Eye (tissue), 1 donor: ENCODE data around the gene DENND1A.
"Not testable (repeated sequence)": the region's sequence is repeated elsewhere in the genome, so short reads cannot be mapped to it uniquely, and the experiment has no call there.

Experiments used
- DNase-seq: peaks from one replicate; pipeline ENCODE4 v3.0.0-alpha.2; 2015

The DENND1A gene

DNA sequence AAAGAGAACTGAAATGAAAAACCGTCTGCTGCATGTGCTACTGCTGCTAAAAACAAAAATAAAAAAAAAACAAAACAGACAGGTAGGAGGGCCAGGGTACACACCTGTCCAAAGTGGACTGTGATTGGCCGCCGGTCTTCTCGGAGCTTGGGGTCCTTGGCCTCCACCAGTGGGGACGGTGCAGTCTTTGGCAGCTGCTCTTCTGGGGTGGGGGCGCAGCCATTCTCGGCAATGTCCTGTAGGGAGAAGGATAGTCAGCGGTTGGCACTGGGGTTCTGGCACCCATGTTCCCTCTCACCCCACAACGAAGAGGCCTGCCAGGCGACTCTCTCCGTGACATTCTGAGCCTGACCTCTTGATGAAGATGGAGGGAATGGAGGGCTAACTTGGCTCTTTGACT is 489.7 kb downstream of the DENND1A start:
- no peak for DNase-seq

DNA sequence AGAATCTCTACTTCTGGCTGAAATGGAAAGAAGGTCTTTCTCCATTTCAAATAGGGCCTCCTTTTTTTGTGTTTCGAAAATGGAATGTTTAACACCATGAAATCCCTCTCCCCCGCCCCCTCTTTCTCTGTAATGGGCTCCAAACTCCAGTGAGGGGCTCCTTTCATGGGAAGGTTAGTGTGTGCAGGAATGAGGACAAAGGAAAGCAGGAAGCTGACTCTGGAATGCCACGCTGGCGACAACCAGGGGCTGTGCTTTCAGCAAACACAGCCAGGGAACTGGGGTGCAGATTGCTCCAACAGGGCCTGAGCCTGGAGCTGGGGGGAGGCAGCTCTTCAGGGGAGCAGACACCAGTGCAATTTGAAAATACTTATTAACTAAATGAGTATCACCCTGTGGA is 491.1 kb downstream of the DENND1A start:
- peak; percentile 72 for DNase-seq

DNA sequence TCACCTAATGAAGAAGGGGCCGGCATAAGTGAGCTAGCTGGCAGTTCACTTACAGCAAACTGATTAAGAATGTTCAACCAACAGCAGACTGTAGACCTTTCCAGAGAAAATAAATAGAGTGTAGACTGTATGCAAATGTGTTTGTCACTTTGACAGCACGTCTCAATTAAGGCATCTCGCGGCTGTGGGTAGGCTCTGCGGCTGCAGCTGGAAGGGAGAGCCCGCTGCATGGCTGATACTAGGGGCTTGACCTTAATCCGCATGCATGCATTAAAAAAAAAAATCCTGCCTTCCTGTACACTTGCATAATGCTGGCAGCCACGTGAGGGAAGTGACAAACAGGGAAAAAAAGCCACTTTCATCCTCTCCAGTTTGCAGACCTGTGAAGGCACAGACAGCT is 491.6 kb downstream of the DENND1A start:
- DNase-seq, result peak; percentile 83

DNA sequence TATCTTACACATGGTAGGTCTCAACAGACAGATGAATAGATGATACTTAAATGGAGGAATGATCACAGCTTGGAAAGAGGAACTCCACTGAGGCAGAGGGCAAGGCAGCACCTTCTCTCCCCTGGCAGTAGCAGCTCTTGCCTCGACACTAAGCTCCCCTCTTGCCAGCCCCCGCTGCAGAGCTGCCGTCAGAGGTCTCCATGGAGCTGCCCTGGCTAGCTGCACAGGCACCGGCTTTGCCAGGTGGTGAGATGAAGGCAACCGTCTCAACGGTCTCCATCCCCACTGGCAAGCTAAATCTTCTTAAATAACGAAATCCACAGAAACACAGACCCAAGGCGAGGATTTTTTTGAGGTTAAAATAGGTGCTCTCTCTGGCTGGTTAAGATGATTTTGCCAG is 492.7 kb downstream of the DENND1A start:
- DNase-seq, result no peak

DNA sequence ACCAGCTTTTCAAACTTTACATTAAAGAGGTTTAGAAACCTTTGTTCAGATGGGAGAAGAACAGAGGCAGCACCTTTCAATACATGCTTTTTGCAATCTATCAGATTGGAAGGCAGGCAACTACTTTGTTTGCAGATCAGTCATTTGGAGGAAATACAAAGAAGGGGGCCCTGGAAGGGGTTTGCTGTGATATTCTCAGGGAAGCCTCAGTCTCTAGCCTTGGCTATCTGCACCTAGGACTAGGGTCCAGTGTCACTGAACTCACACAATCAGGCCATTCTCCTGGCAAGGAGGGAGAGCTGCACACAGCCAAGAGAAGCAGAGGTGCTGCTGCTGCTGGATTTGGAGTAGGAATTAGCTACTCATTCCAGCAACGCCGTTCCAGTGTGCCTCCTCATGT is 494.5 kb downstream of the DENND1A start:
- no peak for DNase-seq

DNA sequence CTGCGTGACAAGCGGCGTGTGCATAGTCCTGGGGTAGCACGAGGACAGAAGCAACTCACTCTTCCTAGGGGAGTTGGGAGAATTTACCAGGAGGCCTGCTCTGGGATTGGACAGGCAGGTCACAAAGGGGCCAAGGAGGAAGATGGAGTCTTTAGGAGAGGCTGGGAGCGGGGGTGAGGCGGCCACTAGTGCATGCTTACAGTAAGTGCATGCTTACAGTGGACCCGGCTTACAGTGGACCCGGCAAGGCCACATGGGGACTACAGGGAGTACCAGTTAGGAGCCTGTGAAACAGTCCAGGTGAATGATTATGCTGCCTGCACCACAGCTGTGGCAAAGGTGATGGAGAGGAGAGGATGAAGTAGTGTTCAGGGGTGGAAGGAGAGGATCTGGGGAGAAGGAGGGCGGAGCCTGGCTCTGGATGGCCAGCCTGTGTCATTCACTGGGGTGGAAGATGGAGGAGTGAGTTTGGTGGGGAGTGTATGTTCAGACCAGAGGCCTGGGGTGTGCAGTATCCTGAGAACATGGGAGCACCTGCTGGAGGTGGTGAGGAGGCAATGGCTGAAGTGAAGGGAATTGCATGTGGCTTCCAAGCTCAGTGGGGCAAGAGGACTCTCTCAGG is 495.2 kb downstream of the DENND1A start:
- DNase-seq, result no peak

DNA sequence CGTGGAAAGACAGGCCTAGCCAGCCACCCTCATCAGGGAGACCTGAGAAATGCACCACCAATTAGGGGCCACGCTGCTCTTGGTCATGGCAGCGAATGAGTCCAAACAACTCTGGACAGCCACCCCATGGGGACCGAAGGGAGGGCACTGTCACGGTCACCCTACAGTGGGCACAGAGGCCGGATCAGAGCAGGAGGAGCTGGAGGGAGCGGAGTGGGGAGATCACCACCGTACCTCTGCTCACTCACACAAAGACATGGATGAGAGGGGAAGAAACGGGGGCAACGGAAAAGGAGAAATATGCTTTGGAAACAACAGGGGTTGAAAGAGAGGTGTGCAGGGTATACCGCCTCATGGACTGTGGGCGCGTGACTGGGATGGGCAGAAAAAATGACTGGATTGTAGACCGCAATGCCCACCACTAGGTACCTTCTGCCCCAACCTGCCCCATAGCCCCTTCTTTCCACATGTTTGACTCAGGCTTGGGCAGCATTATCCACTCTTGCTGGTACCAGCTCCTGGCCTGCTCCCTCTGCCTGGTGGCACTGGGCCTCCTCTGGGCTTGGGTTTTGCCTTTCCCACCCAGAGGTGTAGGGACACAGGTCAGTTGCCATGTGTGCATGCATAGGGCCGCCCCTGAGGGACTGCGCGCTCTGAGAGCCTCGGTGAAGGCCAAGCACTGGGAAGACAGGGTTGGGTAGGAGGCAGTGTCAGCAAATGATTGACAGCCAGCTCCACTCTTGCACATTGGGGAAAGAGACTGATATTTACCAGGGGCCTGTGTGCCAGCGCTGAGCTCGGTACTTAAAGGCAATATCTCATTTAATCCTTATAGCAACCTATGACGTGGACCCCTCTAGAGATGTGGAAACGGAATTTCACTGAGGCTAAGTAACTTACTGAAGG is 497.3 kb downstream of the DENND1A start:
- no peak for DNase-seq

DNA sequence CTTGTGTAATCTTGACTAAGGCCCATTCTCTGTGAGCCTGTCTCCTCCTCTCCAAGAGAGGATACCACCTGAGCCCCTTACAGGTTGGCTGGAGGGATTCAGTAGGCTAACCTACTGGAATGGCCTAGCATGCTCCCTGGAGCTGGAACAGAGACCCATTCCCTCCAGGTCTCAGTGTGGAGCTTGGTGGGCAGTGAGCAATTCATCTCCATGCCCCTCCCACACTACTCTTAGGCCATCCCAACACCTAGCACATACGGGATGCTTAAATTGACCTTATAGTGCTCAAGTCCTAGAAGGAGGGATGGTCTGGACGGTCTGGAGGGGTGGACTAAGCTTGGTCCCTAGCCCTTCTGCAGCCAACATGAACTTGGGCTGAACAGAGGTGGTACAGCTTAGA is 498.3 kb downstream of the DENND1A start:
- DNase-seq, result no peak

DNA sequence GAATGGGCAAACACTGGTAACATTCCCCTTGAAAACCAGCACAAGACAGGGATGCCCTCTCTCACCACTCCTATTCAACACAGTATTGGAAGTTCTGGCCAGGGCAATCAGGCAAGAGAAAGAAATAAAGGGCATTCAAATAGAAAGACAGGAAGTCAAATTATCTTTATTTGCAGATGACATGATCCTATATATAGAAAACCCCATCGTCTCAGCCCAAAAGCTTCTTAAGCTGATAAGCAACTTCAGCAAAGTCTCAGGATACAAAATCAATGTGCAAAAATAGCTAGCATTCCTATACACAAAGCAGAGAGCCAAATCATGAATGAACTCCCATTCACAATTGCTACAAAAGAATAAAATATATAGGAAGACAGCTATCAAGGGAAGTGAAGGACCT is 501.5 kb downstream of the DENND1A start:
- DNase-seq, result not testable (repeated sequence)

DNA sequence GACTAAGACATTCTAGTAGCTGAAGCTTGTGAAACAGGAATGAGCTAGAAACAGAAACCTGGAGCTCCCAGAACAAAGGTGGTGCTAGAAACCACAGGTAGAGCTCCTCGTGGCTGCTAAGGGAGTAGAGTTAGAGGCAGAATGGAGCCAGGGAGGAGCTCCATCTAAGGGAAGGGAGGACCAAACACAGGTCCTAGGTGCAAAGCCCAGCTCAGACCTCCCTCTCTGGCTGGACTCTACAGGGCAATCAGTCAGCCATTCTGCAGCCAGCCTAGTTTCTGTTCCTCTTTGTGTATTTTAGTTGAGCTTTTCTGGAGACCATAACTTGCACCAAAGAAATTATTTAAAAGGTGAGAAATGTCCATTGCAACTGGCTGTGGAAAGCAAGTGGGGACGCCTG is 503.5 kb downstream of the DENND1A start:
- DNase-seq, result no peak

DNA sequence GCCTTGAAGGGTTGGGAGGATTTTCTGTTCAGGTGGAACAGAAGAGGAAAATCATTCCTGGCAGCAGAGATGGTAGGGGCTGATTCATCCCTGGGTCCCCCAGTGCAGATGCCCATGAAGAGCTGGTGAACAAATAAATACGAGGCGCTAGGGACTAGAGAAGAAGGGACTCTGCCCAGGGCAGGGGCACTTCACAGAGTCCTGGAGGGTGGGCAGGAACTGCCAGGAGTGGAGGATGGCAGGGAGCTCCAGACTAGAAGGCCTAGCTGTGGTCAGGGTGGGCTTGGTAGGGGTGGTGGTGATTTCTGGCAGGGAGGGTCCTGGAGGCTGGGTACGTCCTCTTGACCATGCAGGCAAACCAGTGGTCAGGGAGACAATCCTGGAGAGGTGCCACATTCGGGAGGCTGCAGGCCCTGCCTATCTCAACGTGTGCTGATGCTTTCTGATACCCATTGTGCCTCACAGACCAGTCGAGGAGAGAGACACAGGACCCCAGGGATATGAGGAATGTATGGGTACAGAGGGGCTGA is 504.0 kb downstream of the DENND1A start:
- no peak for DNase-seq

DNA sequence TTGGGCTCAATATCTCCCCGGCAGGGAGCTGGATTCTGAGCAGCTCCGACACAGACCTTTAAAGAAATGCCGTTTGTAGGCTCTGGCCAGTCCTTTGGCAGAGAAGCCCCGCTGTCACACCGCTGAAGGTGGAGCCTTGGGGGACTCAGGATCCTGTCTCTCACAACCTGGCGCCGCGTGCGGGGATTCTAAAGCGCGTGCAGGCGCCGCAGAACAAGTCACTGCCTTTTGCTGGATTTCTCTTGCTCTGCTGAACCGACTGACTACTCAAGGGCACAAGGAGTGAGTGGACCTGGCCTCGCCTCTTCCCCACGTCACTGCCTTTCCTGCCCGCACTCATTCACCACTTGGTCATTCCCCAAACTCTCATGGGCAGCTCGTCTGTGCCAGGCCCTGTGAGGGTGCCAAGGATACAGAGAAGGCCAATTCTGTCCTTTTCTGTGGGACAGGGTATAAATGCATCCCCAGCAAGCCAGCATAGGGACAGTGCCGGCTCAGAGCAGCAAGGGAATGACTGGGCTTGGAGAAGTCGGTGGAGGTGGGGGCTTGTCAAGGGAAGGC is 504.6 kb downstream of the DENND1A start:
- DNase-seq, result no peak

DNA sequence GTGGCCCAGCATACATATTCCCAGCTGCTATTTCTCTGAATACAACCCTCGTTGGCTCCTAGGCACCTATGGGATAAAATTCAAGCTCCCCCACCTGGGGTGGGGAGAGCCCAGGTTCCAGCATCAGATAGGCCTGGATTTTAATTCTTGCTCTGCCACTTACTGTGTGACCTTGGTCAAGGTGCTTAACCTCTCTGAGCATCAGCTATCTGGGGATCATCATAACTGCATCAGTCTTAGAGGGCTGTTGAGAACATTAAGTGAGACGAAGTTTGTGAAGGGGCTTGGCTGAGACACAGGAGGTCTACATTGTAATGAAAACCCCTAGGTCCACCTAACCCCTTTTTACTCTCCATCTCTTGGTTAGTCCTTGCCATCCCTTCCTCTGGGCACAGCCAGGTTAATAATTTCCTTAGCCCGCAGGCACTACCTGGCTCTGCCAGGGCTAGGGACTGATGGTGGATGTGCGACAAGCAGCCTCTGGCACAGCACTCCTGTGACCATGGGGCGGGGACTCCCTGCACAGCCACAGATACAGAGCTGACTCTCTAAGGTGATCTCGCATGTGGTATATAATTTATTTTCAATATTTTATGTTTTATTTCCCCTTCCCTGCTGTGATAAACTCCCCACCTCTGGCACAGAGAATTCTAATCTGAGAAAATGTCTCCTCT is 505.2 kb downstream of the DENND1A start:
- no peak for DNase-seq

DNA sequence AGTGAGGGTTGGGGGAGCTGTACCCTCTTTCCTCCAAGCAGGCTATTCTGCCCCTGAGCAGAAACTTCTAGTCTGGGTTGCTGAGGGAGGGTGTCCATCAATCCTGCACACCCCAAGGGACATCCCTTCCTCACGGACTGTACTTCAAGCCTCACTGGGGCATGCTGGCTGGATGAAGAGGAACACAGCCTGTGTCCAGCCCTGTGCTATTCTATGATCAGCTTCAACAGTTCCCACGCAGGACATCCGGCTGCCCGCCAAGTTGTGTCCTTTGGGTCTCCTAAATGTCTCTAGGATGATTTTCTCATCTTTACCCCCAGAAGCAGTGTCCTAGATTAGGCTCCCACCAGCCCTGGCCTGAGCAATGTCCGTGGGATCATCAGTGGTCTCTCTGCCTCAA is 505.8 kb downstream of the DENND1A start:
- DNase-seq, result no peak

DNA sequence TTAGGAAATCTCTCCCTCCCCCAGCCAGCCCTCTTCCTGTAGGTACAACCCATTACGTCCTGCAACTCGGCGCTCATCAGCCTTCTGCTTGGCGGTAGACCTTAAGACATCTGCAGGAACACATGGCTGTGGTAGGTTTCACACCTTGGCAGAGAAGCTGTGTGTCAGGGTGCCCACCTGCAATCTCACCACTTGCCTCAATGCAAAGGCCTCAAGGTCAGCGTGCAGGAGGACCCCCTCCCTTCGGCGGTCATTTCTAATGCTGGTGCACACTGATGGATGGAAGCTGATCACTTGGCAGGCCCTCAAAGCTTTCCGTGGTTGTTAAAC is 506.6 kb downstream of the DENND1A start:
- DNase-seq, result no peak

DNA sequence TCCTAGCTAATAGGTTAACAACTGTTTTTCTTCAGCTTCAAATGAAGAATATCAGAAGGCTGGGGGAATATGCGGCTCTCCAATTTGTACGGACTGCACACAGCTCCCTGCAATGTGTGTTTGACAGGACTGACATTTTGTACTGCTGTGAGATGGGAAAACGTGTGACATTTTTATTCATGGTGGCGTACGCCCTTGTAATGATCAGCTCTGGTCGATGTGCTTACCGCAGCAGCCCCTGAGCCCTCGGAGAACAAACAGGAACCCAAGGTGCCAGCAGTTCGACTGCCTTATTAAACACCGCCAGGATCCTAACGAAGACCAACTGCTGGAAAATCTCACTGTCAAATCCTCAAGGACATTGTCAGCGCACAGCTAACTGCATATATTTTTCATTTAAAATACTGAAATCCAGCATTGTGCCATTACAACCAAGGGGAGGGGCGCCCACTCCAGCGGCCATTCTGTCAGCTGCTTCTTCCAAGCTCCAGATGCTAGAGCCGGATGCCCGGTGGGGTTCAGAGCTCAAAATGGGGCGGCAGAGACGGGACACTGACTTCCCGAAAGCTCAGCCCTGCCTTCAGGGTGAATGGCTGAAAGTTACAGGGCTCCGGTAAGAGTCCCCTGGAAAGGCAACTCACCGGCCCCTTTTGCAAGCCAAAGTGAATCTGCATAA is 507.2 kb downstream of the DENND1A start:
- no peak for DNase-seq

DNA sequence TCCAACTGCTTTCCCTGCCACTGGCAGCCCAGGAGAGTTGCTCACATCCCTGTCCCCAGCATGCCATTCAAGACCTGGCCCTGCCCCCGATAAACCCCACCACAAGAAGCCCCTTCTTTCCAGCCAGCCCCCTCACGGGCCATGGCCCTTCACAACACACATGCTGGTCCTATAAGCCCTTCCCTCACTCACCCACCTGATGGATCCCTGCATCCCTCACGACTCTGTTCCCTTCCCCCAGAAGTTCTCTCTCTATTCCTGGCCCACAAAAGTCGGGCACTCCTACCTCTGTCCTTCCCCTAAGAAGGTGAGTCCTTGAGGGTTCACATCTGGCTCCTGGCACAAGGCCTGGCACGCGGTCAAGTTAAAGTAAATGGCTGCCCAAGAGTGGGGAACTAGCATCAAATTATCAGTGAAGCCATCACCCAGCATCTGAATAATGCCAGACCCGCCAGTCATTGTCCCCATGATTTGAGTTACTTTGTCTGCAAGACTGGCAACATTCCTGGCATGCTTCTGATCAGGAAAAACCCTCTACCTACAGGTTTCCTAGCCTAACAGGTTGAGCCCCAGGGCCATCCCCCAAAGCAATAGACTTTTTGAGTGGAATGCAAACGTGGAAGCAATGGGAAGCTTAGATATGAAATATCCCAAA is 508.0 kb downstream of the DENND1A start:
- DNase-seq, result no peak

DNA sequence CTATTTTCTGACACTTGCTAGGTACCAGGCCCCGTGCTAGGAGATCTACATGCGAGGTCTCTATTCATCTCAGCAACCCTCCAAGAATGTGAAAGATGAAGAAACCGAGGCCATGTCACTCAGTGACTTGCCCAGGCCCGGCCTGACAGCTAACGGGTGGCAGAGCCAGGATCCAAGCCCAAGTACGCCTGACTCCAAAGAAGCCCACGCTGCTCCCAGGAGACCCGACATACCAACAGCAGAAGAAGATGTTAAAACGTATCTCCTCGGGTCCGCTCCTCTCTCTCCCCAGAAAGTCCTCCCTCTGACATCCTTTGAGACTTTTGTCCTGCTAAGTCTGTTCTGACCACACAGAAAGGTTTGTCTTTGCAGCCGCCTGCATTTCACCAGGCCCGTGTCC is 508.7 kb downstream of the DENND1A start:
- DNase-seq, result no peak

DNA sequence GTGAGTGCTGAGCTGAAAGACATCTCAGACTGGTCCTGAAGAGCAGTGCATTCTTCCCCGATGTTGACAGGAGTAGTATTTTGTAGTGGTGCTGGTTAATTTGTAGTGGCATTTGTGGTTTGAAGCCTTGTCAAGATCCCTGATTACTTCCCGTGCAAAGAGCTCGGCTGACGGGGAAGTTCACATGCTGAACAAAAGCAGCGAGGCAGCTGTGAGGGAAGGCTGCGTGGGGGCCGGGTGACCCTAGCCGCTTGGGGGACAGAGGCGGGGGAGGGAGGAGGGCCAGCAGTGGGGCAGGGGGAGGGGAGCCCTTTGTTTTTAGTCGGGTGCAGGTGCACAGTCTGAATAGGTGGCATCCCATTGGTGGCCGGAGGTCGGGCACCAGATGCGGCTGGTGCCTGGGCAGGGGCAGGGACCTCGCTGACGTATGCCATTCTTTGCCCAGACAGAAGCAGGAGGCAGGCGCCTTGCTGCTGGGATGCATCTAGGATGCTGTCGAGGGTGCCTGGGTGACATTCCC is 509.3 kb downstream of the DENND1A start:
- DNase-seq, result peak; percentile 90

DNA sequence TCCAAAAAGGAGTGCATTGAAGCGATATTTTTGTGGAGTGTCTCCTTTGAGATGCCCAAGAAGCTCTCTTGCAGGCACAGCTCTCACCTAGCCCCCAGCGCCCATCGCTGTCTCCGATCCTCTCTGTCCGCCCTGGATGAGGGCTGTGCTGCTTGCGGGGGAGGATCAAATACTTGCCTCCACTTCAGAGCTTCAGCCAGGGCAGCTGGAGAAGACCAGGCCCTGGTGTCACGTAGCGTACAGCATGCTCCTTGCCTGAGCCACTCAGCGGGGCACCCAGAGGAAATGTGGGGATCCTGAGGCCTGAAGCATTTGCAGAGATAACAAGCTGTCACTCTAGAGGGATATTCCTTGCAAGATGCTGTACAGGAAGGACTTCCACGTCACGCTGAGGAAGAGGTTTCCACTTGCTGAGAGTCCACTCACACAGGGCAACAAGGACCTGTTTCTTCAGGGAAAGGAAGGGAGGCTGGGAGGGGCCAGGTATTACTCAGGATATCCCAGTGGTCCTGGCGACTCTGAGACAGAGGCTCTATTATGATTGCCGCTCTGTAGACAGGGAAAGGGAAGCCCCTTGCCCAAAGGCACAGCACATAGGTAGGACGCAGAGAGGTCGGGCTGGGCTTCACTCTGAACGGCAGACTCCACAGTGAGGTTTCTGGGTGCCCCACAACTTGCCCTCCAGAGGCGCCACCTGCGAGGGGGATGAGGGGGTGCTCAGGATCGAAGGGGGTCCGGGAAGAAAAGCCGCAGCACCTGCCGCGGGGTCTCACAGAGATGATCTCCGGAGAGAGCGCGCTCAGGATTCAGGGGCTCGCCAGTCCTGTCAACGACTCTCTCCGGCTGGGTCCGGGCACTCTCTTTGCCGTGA is 510.0 kb downstream of the DENND1A start:
- no peak for DNase-seq

DNA sequence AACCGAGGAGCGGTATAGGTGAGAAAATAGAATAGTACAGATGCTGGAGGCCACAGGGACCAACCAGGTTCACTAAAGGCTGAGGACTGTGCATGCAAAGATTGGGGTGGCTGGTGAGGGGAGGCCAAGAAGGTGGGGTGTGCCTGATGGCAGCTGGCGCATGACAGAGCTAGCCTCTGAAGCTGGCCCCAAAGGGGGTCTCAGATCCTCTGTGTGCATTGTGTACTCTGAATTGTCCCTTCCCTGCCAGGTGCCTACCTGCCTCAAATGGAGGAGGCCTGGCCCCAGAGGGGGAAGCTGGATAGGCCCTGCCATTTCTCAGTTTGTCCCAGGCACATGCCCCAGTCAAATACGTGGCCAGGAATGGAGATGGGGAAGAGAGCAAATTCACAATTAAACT is 510.8 kb downstream of the DENND1A start:
- DNase-seq, result no peak
